SK-N-SH (cell line): ENCODE measurements around the gene NUTM2G.
"Not testable (repeated sequence)": the region's sequence is repeated elsewhere in the genome, so short reads cannot be mapped to it uniquely, and the experiment has no call there.

Experiments used
- POLR2AphosphoS5 ChIP-seq: IDR thresholded peaks from 2 replicates; pipeline ENCODE4 v1.6.1; 2012; ENCODE audit warnings: low read depth, low read length
- RAD21 ChIP-seq: IDR thresholded peaks from 2 replicates; pipeline ENCODE4 v1.6.1; 2012; ENCODE audit warnings: mild to moderate bottlenecking, low read length
- TF ChIP-seq, protein P1 (sequence below): fragments of 200-600 bp; sonication (generic); IDR thresholded peaks from 2 replicates; pipeline ENCODE4 v1.6.1; 2017; ENCODE audit warnings: antibody characterized with exemption, mild to moderate bottlenecking, moderate library complexity
- TF ChIP-seq, protein P2 (sequence below): IDR thresholded peaks from 2 replicates; pipeline ENCODE4; 2012

DNA sequence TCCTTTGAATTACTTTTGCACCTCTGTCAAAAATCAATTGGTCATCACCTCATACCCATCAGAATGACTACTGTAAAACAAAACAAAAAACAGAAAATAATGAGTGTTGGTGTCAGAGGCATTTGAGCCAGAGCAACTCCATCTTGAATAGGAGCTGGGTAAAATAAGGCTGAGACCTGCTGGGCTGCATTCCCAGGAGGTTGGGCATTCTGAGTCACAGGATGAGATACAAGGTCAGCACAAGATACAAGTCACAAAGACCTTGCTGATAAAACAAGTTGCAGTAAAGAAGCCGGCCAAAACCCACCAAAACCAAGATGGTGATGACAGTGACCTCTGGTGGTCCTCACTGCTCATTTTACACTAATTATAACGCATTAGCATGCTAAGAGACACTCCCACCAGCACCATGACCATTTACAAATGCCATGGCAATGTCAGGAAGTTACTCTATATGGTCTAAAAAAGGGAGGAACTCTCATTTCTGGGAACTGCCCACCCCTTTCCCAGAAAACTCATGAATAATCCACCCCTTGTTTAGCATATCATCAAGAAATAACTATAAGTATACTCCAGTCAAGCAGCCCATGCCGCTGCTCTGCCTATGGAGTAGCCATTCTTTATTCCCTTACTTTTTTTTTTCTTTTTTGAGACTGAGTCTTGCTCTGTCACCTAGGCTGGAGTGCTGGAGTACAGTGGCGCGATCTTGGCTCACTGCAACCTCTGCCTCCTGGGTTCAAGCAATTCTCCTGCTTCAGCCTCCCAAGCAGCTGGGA, 23.5 kb upstream of the NUTM2G start:
- not testable (repeated sequence) for TF ChIP-seq POLR2AphosphoS5, RAD21
- TF ChIP-seq, protein P1, sequence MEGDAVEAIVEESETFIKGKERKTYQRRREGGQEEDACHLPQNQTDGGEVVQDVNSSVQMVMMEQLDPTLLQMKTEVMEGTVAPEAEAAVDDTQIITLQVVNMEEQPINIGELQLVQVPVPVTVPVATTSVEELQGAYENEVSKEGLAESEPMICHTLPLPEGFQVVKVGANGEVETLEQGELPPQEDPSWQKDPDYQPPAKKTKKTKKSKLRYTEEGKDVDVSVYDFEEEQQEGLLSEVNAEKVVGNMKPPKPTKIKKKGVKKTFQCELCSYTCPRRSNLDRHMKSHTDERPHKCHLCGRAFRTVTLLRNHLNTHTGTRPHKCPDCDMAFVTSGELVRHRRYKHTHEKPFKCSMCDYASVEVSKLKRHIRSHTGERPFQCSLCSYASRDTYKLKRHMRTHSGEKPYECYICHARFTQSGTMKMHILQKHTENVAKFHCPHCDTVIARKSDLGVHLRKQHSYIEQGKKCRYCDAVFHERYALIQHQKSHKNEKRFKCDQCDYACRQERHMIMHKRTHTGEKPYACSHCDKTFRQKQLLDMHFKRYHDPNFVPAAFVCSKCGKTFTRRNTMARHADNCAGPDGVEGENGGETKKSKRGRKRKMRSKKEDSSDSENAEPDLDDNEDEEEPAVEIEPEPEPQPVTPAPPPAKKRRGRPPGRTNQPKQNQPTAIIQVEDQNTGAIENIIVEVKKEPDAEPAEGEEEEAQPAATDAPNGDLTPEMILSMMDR: not testable (repeated sequence)
- TF ChIP-seq, protein P2, sequence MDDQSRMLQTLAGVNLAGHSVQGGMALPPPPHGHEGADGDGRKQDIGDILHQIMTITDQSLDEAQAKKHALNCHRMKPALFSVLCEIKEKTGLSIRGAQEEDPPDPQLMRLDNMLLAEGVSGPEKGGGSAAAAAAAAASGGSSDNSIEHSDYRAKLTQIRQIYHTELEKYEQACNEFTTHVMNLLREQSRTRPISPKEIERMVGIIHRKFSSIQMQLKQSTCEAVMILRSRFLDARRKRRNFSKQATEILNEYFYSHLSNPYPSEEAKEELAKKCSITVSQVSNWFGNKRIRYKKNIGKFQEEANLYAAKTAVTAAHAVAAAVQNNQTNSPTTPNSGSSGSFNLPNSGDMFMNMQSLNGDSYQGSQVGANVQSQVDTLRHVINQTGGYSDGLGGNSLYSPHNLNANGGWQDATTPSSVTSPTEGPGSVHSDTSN: not testable (repeated sequence)
